HEK293 (cell line): ENCODE data around the gene ZNF836.

Experiments
- CTCF ChIA-PET: fragments of 350-600 bp; formaldehyde crosslinking; extraction: SDS; loops from one replicate; lab custom pipeline; 2021; ENCODE audit warnings: antibody characterized with exemption; lab: Yijun Ruan, JAX
- POLR2A ChIA-PET: fragments of 300-600 bp; formaldehyde crosslinking; extraction: SDS; loops from one replicate; lab custom pipeline; 2020; ENCODE audit warnings: antibody characterized with exemption, inconsistent platforms; lab: Yijun Ruan, JAX
- H3K27ac ChIP-seq: fragments of 200-500 bp; sonication (Bioruptor generic); 2 replicates; pipeline ENCODE4 v1.5.1; 2014; ENCODE audit warnings: low read depth, low read length, control low read depth, inconsistent platforms; ENCODE audit errors: extremely low read depth
- H3K36me3 ChIP-seq, 2 experiments: fragments of 200-500 bp in 1 of 2; sonication (Bioruptor generic) in 1 of 2; 1 replicate in 1 of 2; 2 replicates in 1 of 2; pipeline ENCODE4 v1.5.1; 2014 to 2017; ENCODE audit warnings: inconsistent platforms in 2 of 2, low read length in 2 of 2; ENCODE audit not compliant: control insufficient read depth in 2 of 2, insufficient read depth in 1 of 2
- H3K4me1 ChIP-seq: fragments of 200-500 bp; sonication (Bioruptor generic); 2 replicates; pipeline ENCODE4 v1.5.1; 2014; ENCODE audit warnings: mild to moderate bottlenecking, low read length, inconsistent platforms; ENCODE audit not compliant: control insufficient read depth, insufficient read depth
- H3K4me3 ChIP-seq: 2 replicates; pipeline ENCODE4 v1.5.1; 2011; ENCODE audit warnings: low read depth, mild to moderate bottlenecking, control low read depth, low read length, moderate library complexity
- H3K9me3 ChIP-seq: fragments of 200-500 bp; sonication (Bioruptor generic); 2 replicates; pipeline ENCODE4 v1.5.1; 2014; ENCODE audit warnings: low read depth, low read length, inconsistent platforms; ENCODE audit not compliant: control insufficient read depth, insufficient read depth
- AEBP2 ChIP-seq: fragments of 450-650 bp; formaldehyde crosslinking; IDR thresholded peaks from 2 replicates; pipeline ENCODE4 v1.5.1; 2016; ENCODE audit warnings: missing biosample characterization, missing genetic modification characterization, borderline replicate concordance
- ATF2 ChIP-seq: fragments of 450-650 bp; formaldehyde crosslinking; IDR thresholded peaks from 2 replicates; pipeline ENCODE4 v1.5.1; 2016; ENCODE audit warnings: missing biosample characterization, missing genetic modification characterization, low read depth
- GLI4 ChIP-seq: fragments of 450-650 bp; formaldehyde crosslinking; IDR thresholded peaks from 2 replicates; pipeline ENCODE4 v1.5.1; 2016; ENCODE audit warnings: missing biosample characterization, missing genetic modification characterization
- KLF10 ChIP-seq: fragments of 450-650 bp; IDR thresholded peaks from 2 replicates; pipeline ENCODE4 v1.5.1; 2018; ENCODE audit warnings: missing biosample characterization, mild to moderate bottlenecking, missing genetic modification characterization
- MZF1 ChIP-seq: fragments of 450-650 bp; formaldehyde crosslinking; IDR thresholded peaks from 2 replicates; pipeline ENCODE4 v1.5.1; 2017; ENCODE audit warnings: missing biosample characterization, missing genetic modification characterization, borderline replicate concordance
- REST ChIP-seq: fragments of 450-650 bp; formaldehyde crosslinking; IDR thresholded peaks from 2 replicates; pipeline ENCODE4 v1.5.1; 2016; ENCODE audit warnings: missing biosample characterization, missing genetic modification characterization
- SETDB1 ChIP-seq: IDR thresholded peaks from one replicate; pipeline ENCODE4 v1.6.1; 2017; ENCODE audit warnings: mild to moderate bottlenecking, low read length, moderate library complexity, mixed read lengths; ENCODE audit not compliant: insufficient read length
- TRIM28 ChIP-seq: IDR thresholded peaks from 2 replicates; pipeline ENCODE4 v1.6.1; 2011; ENCODE audit warnings: low read length, control low read depth, borderline replicate concordance
- YY2 ChIP-seq: fragments of 450-650 bp; formaldehyde crosslinking; IDR thresholded peaks from 2 replicates; pipeline ENCODE4 v1.5.1; 2016; ENCODE audit warnings: missing biosample characterization, missing genetic modification characterization
- ZBTB1 ChIP-seq: fragments of 450-650 bp; formaldehyde crosslinking; IDR thresholded peaks from 2 replicates; pipeline ENCODE4 v1.5.1; 2016; ENCODE audit warnings: missing biosample characterization, missing genetic modification characterization
- ZBTB11 ChIP-seq: fragments of 450-650 bp; formaldehyde crosslinking; conservative IDR thresholded peaks from 2 replicates; pipeline ENCODE4 v1.5.1; 2016; ENCODE audit warnings: low read depth, missing biosample characterization, missing genetic modification characterization
- ZFP69B ChIP-seq: fragments of 450-650 bp; formaldehyde crosslinking; IDR thresholded peaks from 2 replicates; pipeline ENCODE4 v1.5.1; 2016; ENCODE audit warnings: missing biosample characterization, missing genetic modification characterization
- ZNF155 ChIP-seq: fragments of 450-650 bp; formaldehyde crosslinking; IDR thresholded peaks from 2 replicates; pipeline ENCODE4 v1.5.1; 2016; ENCODE audit warnings: missing biosample characterization, missing genetic modification characterization
- ZNF16 ChIP-seq: fragments of 450-650 bp; formaldehyde crosslinking; IDR thresholded peaks from 2 replicates; pipeline ENCODE4 v1.5.1; 2016; ENCODE audit warnings: low read depth, missing biosample characterization, missing genetic modification characterization
- ZNF18 ChIP-seq: fragments of 450-650 bp; formaldehyde crosslinking; IDR thresholded peaks from 2 replicates; pipeline ENCODE4 v1.5.1; 2016; ENCODE audit warnings: missing biosample characterization, missing genetic modification characterization
- ZNF274 ChIP-seq, 2 experiments: fragments of 200-500 bp in 1 of 2; fragments of 450-650 bp in 1 of 2; sonication (Bioruptor generic) in 1 of 2; formaldehyde crosslinking in 1 of 2; IDR thresholded peaks; 2 replicates each; pipeline versions ENCODE4 v1.5.1 to v1.6.1; 2014 to 2016; ENCODE audit warnings: borderline replicate concordance in 1 of 2, inconsistent platforms in 1 of 2, low read length in 1 of 2, missing biosample characterization in 1 of 2, missing genetic modification characterization in 1 of 2
- ZNF335 ChIP-seq: fragments of 450-650 bp; formaldehyde crosslinking; conservative IDR thresholded peaks from 2 replicates; pipeline ENCODE4 v1.5.1; 2016; ENCODE audit warnings: missing biosample characterization, missing genetic modification characterization
- ZNF341 ChIP-seq: fragments of 450-650 bp; formaldehyde crosslinking; IDR thresholded peaks from 2 replicates; pipeline ENCODE4; 2016; ENCODE audit warnings: low read depth, missing biosample characterization, missing genetic modification characterization
- ZNF366 ChIP-seq: fragments of 450-650 bp; formaldehyde crosslinking; conservative IDR thresholded peaks from 2 replicates; pipeline ENCODE4 v1.5.1; 2016; ENCODE audit warnings: missing biosample characterization, missing genetic modification characterization
- ZNF426 ChIP-seq: fragments of 450-650 bp; formaldehyde crosslinking; IDR thresholded peaks from 2 replicates; pipeline ENCODE4 v1.5.1; 2017; ENCODE audit warnings: missing biosample characterization, missing genetic modification characterization, mild to moderate bottlenecking, inconsistent platforms, moderate library complexity
- ZNF433 ChIP-seq: fragments of 450-650 bp; formaldehyde crosslinking; IDR thresholded peaks from 2 replicates; pipeline ENCODE4 v1.5.1; 2016; ENCODE audit warnings: missing biosample characterization, missing genetic modification characterization, low read depth
- ZNF488 ChIP-seq: fragments of 450-650 bp; formaldehyde crosslinking; IDR thresholded peaks from 2 replicates; pipeline ENCODE4 v1.5.1; 2016; ENCODE audit warnings: missing biosample characterization, missing genetic modification characterization
- ZNF548 ChIP-seq: fragments of 450-650 bp; formaldehyde crosslinking; IDR thresholded peaks from 2 replicates; pipeline ENCODE4 v1.5.1; 2016; ENCODE audit warnings: missing biosample characterization, missing genetic modification characterization
- ZNF664 ChIP-seq: fragments of 450-650 bp; formaldehyde crosslinking; IDR thresholded peaks from 2 replicates; pipeline ENCODE4 v1.5.1; 2016; ENCODE audit warnings: missing biosample characterization, missing genetic modification characterization

ZNF836 gene

GRCh38 chr19:52115526-52116053 is 55.8 kb downstream of the ZNF836 start:
- no peak overlapping the region for H3K4me3 ChIP-seq
- no peak overlapping the region for H3K27ac ChIP-seq
- peaks cover 13% of the 10 kb centered on the region for H3K9me3 ChIP-seq
- TF ChIP-seq TRIM28 (peak; percentile 99), ZNF18 (tag by site-specific recombination) (no peak), ZNF155 (tag by site-specific recombination) (no peak), REST (no peak), ZNF274 (IDR thresholded peaks at IDR 0.05; ENCODE audit: low read length) (peak; percentile 90), ZNF274 (tag by site-specific recombination; IDR thresholded peaks at IDR 0.05; ENCODE audit: borderline replicate concordance) (peak; percentile 97), KLF10 (no peak), ZBTB1 (tag by site-specific recombination) (no peak), ZNF16 (no peak), ZBTB11 (tag by site-specific recombination) (no peak), SETDB1 (peak; percentile 100), AEBP2 (tag by site-specific recombination) (no peak), ZNF426 (no peak)
- POLR2A ChIA-PET, result no interaction called here
- H3K36me3 ChIP-seq, result peaks cover 20 to 53% of the 10 kb centered on the region in 2 experiments
- CTCF ChIA-PET, result interaction anchor here (0.7 kb wide), 1 partner anchor 20 kb away, joined by 3 read pairs; no protein-coding TSS in a partner anchor
- no peaks in the 10 kb centered on the region for H3K4me1 ChIP-seq

GRCh38 chr19:52114691-52115090 is 56.7 kb downstream of the ZNF836 start:
- CTCF ChIA-PET, result no interaction called here
- H3K4me1 ChIP-seq, result no peaks in the 10 kb centered on the region
- peaks cover 13% of the 10 kb centered on the region for H3K9me3 ChIP-seq
- POLR2A ChIA-PET, result no interaction called here
- no peak overlapping the region for H3K27ac ChIP-seq
- H3K4me3 ChIP-seq, result no peak overlapping the region
- peaks cover 20 to 44% of the 10 kb centered on the region in 2 experiments for H3K36me3 ChIP-seq
- TF ChIP-seq ZNF335 (tag by site-specific recombination) (no peak), ZNF664 (tag by site-specific recombination) (no peak), ZNF433 (no peak), ZNF341 (tag by site-specific recombination) (no peak), ATF2 (no peak), YY2 (tag by site-specific recombination) (no peak), ZFP69B (tag by site-specific recombination) (no peak), ZNF488 (no peak), ZNF548 (tag by site-specific recombination) (no peak), MZF1 (no peak), ZNF366 (tag by site-specific recombination) (no peak), GLI4 (no peak)
